OCI-LY7 (cell line): ENCODE measurements around the gene OTUD4.

Experiments
- EZH2phosphoT487 ChIP-seq: fragments of 200-600 bp; sonication (generic); IDR thresholded peaks from 2 replicates; pipeline ENCODE4 v1.6.1; 2018; ENCODE audit warnings: low read depth, borderline replicate concordance, mild to moderate bottlenecking, mixed run types, antibody characterized with exemption, low read length, moderate library complexity, mixed read lengths
- TF ChIP-seq, protein P1 (sequence below): fragments of 200-600 bp; sonication (generic); conservative IDR thresholded peaks from 2 replicates; pipeline ENCODE4 v1.5.1; 2014; ENCODE audit warnings: mild to moderate bottlenecking, antibody characterized with exemption, low read length, moderate library complexity, mixed read lengths

GRCh38 chr4:145171911-145172310 lies 8.5 kb downstream of the OTUD4 start:
- TF ChIP-seq, protein P1, sequence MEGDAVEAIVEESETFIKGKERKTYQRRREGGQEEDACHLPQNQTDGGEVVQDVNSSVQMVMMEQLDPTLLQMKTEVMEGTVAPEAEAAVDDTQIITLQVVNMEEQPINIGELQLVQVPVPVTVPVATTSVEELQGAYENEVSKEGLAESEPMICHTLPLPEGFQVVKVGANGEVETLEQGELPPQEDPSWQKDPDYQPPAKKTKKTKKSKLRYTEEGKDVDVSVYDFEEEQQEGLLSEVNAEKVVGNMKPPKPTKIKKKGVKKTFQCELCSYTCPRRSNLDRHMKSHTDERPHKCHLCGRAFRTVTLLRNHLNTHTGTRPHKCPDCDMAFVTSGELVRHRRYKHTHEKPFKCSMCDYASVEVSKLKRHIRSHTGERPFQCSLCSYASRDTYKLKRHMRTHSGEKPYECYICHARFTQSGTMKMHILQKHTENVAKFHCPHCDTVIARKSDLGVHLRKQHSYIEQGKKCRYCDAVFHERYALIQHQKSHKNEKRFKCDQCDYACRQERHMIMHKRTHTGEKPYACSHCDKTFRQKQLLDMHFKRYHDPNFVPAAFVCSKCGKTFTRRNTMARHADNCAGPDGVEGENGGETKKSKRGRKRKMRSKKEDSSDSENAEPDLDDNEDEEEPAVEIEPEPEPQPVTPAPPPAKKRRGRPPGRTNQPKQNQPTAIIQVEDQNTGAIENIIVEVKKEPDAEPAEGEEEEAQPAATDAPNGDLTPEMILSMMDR, result no peak
- TF ChIP-seq EZH2phosphoT487, result no peak
